ENCODE data around the gene PAPSS1. TPM values are rescaled to one million over a fixed set of nuclear protein-coding genes. Genes with fewer than 3 reads are reported as not detected.
"Not testable (repeated sequence)": the region's sequence is repeated elsewhere in the genome, so short reads cannot be mapped to it uniquely, and the experiment has no call there.

The PAPSS1 gene
- total RNA-seq, 2 donors from 2014 or later, result 20.0 to 29.8 TPM

DNA sequence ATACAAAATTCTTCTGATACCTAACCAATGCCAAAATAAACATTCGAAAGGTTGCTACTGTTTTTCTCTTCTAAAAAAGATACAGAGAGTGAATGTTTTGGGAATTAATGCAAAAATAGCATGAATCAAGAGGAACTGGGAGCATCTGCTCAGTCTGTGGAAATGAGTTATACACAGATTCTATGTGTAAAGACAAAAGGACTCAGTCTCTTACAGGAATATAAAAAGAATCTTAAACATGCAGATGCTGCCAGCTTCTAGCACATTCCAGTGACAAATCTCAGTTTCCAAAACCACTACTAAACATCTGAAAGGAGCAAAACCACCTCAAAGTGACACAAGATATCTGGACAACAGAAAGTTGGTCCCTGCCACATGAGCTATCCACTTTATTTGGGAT, 55.0 kb downstream of the PAPSS1 start:
- no peak overlapping the region for H3K4me3 ChIP-seq
- H3K36me3 ChIP-seq, result no peaks in the 10 kb centered on the region
- H3K9me3 ChIP-seq, result no peaks in the 10 kb centered on the region
- H3K4me1 ChIP-seq (ENCODE audit: control insufficient read depth in 1 of 2, low read depth in 2 of 2), result peaks cover 6 to 16% of the 10 kb centered on the region in 2 donors
- ATAC-seq (ENCODE audit: insufficient number of reproducible peaks, low FRiP score, low read depth), result no peak
- TF ChIP-seq, protein P1, sequence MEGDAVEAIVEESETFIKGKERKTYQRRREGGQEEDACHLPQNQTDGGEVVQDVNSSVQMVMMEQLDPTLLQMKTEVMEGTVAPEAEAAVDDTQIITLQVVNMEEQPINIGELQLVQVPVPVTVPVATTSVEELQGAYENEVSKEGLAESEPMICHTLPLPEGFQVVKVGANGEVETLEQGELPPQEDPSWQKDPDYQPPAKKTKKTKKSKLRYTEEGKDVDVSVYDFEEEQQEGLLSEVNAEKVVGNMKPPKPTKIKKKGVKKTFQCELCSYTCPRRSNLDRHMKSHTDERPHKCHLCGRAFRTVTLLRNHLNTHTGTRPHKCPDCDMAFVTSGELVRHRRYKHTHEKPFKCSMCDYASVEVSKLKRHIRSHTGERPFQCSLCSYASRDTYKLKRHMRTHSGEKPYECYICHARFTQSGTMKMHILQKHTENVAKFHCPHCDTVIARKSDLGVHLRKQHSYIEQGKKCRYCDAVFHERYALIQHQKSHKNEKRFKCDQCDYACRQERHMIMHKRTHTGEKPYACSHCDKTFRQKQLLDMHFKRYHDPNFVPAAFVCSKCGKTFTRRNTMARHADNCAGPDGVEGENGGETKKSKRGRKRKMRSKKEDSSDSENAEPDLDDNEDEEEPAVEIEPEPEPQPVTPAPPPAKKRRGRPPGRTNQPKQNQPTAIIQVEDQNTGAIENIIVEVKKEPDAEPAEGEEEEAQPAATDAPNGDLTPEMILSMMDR (IDR thresholded peaks at IDR 0.05), result no peak
- no peak overlapping the region for H3K27ac ChIP-seq
- no peak for DNase-seq (ENCODE audit: low spot score)
- no peaks in the 10 kb centered on the region for H3K27me3 ChIP-seq (replicated peaks; ENCODE audit: insufficient read depth)

DNA sequence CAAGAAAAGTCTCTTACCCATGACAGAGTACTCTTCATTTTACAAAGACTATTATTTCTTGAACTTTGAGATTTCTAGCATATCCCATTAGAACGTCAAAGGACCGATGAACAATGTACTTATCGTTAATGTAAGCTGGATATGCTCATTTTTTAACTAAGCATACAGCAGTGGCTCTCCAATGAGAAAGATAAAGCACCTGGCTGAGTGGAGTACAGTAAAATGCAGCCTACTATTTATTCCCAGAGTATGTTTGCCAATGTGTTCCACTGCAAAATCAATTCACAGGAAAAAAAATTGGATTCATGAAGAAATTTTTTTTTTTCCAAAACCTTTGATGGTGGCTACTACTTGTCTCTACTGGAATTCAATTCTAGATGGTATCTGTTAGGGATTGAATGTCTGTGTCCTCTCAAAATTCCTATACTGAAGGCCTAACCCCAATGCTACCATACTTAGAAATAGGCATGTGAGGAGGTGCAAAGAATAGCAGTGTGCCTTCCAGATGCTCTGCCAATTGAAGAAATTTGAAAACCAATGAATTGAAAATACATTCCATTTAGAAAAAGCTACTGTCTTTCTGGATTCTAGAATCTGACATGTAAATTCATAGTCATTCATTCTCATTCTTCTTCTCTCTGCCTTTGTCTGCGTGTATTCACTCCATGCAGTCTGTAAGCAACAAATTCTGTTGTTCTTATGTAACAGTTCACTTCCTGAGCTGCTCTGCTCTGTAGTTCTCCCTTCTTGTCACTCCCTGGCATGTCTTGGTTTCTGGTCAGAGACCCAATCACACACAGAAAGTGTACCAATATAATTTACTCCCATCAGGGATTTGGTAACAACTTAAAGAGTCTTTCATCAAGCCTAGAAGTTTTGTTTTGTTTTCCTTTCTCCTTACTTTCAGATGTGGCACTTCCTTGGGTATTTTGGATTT, 61.4 kb downstream of the PAPSS1 start:
- no peaks in the 10 kb centered on the region for H3K4me1 ChIP-seq (ENCODE audit: control insufficient read depth in 1 of 2, low read depth in 2 of 2)
- peaks cover 3% of the 10 kb centered on the region for H3K36me3 ChIP-seq
- no peaks in the 10 kb centered on the region for H3K9me3 ChIP-seq
- no peak for ATAC-seq (ENCODE audit: insufficient number of reproducible peaks, low FRiP score, low read depth)
- no peaks in the 10 kb centered on the region for H3K27me3 ChIP-seq (replicated peaks; ENCODE audit: insufficient read depth)
- TF ChIP-seq, protein P1 (IDR thresholded peaks at IDR 0.05), result no peak
- no peak overlapping the region for H3K27ac ChIP-seq
- no peak for DNase-seq (ENCODE audit: low spot score)
- no peak overlapping the region for H3K4me3 ChIP-seq

DNA sequence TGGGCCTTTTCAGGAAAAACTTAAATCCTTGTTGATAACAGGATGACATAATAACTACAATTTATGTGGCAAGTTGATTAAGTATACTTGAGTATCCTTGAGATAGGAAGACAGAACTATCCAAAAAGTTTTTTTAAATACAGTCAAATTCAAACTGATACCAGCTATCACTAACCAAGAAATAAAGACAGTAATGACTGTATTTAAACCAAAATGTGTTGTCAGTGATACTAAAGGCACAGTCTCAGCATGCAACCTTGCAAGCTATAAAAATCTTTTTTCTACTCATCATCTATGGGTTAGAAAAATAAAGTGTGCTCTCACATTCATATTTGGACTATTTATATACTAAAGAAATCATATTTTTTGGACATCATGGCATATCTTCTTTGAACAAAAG, 64.7 kb downstream of the PAPSS1 start:
- ATAC-seq (ENCODE audit: insufficient number of reproducible peaks, low FRiP score, low read depth), result no peak
- no peak overlapping the region for H3K4me3 ChIP-seq
- no peaks in the 10 kb centered on the region for H3K4me1 ChIP-seq (ENCODE audit: control insufficient read depth in 1 of 2, low read depth in 2 of 2)
- H3K27ac ChIP-seq, result no peak overlapping the region
- H3K27me3 ChIP-seq (replicated peaks; ENCODE audit: insufficient read depth), result no peaks in the 10 kb centered on the region
- DNase-seq (ENCODE audit: low spot score), result no peak
- H3K9me3 ChIP-seq, result no peaks in the 10 kb centered on the region
- TF ChIP-seq, protein P1 (IDR thresholded peaks at IDR 0.05), result no peak
- H3K36me3 ChIP-seq, result peaks cover 3% of the 10 kb centered on the region

DNA sequence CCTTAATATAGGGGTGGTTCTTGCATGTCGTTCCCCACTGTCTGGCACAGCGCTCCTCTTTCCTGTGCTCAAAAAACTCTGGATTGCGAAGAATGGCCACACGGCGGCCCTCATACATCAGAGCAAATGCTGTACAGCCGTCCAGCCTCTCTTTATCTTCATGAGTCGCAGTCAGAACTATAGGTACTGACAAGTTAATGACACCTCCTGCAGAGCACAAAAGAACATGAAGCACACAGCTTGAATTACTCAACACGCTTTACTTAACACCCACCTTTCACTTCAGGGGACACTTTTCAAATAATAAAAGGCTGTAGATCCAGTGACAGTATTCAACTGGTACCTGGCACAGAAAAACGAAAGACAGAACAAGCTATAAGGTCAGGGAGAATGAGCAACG, 65.3 kb downstream of the PAPSS1 start:
- Histone ChIP-seq H3K9me3 (no peaks in the 10 kb centered on the region), H3K4me1 (ENCODE audit: control insufficient read depth in 1 of 2, low read depth in 2 of 2) (no peaks in the 10 kb centered on the region), H3K4me3 (no peak overlapping the region), H3K27ac (no peak overlapping the region), H3K27me3 (replicated peaks; ENCODE audit: insufficient read depth) (no peaks in the 10 kb centered on the region), H3K36me3 (peaks cover 3% of the 10 kb centered on the region)
- DNase-seq (ENCODE audit: low spot score) (no peak), ATAC-seq (ENCODE audit: insufficient number of reproducible peaks, low FRiP score, low read depth) (no peak)
- TF ChIP-seq, protein P1 (IDR thresholded peaks at IDR 0.05), result no peak

DNA sequence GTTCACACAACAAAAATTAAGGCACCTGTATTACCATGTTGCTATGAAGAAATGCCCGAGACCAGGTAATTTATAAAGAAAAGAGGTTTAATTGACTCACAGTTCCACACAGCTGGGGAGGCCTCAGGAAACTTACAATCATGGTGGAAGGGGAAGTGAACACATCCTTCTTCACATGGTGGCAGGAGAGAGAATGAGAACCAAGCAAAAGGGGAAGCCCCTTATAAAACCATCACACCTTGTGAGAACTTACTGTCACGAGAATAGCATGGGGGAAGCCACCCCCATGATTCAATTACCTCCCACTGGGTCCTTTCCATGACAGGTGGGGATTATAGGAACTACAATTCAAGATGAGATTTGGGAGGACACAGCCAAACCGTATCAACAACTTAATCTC, 68.6 kb downstream of the PAPSS1 start:
- H3K27ac ChIP-seq; H3K36me3 ChIP-seq; DNase-seq (ENCODE audit: low spot score); H3K27me3 ChIP-seq (replicated peaks; ENCODE audit: insufficient read depth); H3K4me3 ChIP-seq; H3K9me3 ChIP-seq; ATAC-seq (ENCODE audit: insufficient number of reproducible peaks, low FRiP score, low read depth); H3K4me1 ChIP-seq (ENCODE audit: control insufficient read depth in 1 of 2, low read depth in 2 of 2): not testable (repeated sequence)

Measured in thoracic aorta (tissue), 2 donors.